ENCODE results near the gene CLDN15.

DNA sequence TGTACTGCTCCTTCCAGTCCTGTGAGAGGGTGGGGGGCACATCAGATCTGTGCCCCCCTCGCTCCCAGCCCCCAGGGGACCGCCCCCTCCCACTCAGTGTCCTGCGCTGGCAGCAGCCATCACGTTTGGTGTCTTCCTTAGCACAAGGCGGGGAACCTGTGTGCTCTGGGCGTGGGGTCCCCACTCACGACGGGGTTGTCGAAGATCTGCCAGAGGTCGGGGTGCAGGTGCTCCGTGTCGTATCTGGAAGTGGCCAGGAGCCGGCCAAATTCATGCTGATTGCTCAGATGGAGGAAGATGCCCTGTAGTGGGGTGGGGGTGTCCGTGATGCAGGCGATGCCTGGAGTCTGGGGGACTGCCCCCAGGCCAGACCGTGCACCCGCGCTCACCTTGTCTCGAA lies 27.5 kb downstream of the CLDN15 start:
- TF ChIP-seq, protein P1, sequence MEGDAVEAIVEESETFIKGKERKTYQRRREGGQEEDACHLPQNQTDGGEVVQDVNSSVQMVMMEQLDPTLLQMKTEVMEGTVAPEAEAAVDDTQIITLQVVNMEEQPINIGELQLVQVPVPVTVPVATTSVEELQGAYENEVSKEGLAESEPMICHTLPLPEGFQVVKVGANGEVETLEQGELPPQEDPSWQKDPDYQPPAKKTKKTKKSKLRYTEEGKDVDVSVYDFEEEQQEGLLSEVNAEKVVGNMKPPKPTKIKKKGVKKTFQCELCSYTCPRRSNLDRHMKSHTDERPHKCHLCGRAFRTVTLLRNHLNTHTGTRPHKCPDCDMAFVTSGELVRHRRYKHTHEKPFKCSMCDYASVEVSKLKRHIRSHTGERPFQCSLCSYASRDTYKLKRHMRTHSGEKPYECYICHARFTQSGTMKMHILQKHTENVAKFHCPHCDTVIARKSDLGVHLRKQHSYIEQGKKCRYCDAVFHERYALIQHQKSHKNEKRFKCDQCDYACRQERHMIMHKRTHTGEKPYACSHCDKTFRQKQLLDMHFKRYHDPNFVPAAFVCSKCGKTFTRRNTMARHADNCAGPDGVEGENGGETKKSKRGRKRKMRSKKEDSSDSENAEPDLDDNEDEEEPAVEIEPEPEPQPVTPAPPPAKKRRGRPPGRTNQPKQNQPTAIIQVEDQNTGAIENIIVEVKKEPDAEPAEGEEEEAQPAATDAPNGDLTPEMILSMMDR (IDR thresholded peaks at IDR 0.05): no peak
- no peak for TF ChIP-seq EZH2 (IDR thresholded peaks at IDR 0.05; ENCODE audit: borderline replicate concordance, insufficient read depth, low read depth, low read length, poor library complexity, severe bottlenecking)

Measured in B cell (primary cell).